ENCODE data around the gene MND1. TPM values are rescaled to one million over a fixed set of nuclear protein-coding genes. Genes with fewer than 3 reads are reported as not detected.
A peak's percentile ranks its signal among the peaks of the same experiment; 100 is the strongest.

The MND1 gene, protein sequence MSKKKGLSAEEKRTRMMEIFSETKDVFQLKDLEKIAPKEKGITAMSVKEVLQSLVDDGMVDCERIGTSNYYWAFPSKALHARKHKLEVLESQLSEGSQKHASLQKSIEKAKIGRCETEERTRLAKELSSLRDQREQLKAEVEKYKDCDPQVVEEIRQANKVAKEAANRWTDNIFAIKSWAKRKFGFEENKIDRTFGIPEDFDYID
- 0.54 TPM for total RNA-seq

DNA sequence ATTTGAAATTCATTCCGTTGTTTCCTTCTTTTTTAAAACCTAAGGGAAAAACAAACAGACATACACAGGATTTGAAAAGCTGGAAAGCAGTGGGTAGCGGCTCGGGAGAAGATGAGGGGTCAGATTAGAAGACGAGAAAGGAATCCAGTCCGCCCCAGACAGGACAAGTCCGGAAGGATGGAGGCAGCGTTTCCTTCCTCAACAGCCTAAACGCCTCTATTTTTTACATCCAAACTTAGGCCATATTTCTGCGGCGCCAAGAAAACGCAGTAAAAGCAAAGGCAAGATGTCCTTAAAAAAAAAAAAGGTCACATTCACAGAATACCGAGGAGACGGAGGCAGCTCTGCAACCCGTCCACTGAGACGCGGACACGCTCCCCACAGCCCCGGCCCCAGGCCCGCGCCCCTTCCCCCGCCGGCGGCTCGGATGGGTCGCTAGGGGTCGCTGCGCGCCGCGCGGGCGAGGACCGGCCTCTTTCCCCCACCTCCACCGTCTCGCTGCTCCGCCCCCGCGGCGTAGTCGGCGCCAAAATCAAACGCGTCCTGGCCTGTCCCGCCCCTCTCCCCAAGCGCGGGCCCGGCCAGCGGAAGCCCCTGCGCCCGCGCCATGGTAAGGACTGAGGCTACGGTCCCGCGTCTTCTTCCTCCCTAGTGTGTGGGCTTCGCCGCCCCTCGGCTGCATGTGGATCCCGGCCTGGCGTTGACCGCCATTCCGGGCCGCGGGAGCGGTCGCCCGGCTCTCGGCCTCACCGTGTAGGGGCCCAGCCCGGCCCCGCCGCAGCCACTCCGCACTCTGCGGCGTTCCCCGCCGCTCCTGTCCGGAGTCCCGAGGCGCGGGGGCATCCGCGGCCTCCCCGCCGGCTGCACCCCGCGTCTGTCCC, at the start of gene MND1:
Gene MND1, plus strand, starts transcription at position 558 of the 881 bp plus-strand sequence. Its CDS starts 50 bp downstream, at position 608.
- DNase-seq (ENCODE audit: low read depth in 2 of 3, low spot score in 2 of 3): peak; percentile 77 to 89 (median 84)

DNA sequence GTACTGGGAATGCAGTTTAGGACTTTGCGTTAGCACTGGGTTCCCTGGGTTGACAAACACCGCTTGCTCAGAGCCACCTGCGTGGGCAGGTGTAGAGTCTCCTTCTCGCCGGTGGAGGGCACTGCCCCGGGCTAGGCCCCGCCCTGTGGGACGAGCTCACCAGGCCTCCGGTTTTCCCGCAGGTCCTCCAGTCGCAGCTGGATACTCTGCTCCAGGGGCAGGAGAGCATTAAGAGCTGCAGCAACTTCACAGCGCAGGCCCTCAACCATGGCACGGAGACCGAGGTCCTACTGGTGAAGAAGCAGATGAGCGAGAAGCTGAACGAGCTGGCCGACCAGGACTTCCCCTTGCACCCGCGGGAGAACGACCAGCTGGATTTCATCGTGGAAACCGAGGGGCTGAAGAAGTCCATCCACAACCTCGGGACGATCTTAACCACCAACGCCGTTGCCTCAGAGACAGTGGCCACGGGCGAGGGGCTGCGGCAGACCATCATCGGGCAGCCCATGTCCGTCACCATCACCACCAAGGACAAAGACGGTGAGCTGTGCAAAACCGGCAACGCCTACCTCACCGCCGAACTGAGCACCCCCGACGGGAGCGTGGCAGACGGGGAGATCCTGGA, 49.2 kb upstream of the MND1 start:
- no peak for DNase-seq (ENCODE audit: low read depth in 2 of 3, low spot score in 2 of 3)

DNA sequence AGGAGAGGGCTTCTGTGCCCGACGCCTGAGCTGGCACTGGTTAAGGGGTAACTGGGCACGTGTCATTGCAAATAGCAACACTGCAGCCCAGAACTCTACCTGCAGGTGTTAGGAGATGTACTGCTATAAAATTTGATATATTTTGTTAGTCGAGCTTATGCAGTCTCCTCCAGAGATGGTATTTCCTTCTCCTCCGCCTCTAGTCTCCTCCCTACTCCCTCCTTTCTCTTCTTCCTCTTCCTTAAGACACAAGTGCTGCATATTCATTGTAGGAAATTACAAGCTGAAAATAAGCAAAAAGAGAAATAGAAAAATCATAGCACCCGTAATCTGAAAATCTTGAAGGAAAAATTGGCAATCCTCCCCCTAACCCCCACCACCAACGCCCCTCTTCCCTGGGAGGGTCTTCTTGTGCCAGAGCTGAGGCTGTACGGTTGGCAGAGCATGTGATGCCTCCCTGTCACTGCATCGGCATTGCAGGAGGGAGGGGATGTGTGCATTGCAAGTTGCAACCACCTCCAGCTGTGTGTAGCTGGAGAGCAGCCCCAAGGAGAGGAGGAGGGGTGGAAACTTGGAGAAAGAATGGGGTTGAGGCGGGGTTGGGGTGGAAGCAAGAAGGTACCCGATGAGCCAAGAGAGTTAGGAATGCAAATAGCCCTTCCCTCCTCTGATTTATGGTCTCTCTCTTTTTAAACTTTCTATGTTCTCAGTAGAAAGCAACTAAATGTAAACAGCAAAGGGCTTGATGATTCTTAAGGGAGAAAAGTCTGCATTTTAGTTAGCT, 48.3 kb upstream of the MND1 start:
- DNase-seq (ENCODE audit: low read depth in 2 of 3, low spot score in 2 of 3): no peak

DNA sequence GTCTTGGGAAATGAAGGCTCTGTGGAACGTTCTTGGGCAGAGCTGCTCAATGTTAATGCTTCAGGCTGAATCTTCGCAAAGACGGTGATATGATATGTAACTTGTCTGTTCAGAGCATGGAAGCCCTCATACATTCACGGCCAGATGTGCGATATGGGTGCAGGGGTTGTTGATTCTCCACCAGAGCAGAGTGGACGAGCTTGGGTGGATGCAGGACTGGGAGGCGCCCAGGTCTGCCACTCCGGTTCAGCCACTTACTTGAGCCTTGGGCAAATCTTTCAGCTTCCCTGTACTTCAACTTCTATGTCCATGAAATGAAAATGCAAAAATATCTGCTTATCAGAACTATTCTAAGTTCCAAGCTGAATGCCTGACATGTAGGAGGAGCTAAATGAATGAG, 47.4 kb upstream of the MND1 start:
- no peak for DNase-seq (ENCODE audit: low read depth in 2 of 3, low spot score in 2 of 3)

DNA sequence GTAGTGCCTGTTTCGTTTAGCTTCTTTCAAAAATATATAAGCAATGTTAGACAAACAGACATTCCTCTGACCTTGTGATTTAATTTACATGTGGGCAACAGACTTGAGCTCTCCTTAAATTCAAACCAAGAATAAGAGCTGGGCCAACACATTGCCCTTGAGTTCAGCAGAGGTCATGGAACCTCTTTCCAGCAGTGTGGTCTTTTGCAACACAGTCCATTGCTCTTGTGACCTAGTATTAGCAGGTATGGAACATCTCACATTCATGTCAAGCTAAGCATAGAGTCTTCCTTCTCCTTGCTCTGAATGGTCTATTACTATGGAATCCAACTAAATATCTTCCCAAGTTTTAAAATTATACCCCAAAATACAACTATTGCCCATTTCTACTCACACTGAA, 33.7 kb upstream of the MND1 start:
- no peak for DNase-seq (ENCODE audit: low read depth in 2 of 3, low spot score in 2 of 3)

DNA sequence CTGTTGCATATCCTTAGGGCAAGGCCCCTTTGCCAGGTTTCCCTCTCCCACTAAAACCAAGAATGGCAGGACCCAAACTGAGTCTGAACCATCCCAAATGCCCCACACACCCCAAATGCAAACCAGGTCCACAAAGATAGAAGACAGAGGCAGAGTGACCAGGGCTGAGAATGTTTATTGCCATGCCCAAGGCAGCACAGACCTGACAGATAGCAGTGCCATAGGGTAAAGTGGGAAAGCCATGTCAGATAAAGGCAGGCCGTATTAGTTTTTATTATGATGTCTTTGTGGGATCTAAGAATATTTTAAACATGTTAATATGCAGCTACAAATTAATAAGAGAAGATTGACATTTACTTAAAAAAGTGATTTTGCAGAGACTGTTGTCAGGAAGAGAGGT, 29.6 kb upstream of the MND1 start:
- no peak for DNase-seq (ENCODE audit: low read depth in 2 of 3, low spot score in 2 of 3)

DNA sequence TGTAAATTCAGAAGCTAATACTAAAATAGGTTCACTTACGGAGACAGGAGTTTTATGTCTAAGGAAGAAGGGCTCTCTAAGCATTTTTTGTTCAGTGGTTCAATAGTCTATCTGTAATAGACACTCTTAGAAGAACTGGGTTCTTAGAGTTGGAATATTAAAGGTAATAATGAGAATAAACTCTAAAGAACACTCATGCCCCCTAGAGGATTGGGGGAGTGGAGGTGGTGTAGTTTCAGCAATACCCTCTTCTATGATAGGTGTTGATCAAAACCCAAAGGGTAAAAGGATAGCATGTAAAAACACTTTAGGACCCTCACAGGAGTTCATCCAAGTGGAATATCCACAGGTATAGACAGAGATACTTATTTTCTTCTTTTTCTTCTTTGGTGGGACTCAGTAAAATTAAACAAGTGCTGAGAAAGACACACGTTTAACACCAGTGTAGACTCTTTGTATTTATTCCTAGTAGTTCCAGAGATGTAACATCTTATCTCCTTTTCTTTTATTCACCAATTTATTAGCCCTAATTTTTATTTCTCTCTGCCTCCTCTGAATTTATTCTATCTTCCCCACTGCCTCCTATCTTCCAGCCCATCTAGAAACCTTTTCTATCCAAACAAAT, 25.7 kb upstream of the MND1 start:
- DNase-seq (ENCODE audit: low read depth in 2 of 3, low spot score in 2 of 3): peak in 2 of 3 donors; percentile 37 to 76

DNA sequence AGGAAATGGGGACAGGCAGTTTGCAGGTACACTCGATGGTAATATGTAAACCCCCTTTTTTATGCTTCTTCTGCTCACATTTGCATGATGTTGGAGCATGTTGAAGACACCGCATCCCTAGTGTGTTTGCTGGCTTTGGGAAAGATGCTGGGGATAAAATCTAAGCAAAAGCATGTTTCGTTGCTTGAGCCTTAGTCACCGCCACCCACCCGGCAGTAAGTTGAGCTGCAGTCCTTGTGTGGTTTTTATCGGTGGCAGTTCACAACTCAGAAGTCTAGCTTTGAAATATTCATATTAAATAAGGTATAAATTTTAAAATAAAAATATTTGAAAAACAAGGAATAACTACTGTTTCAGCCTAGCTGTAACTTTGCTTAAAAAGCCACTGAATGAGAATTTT, 21.7 kb upstream of the MND1 start:
- no peak for DNase-seq (ENCODE audit: low read depth in 2 of 3, low spot score in 2 of 3)

DNA sequence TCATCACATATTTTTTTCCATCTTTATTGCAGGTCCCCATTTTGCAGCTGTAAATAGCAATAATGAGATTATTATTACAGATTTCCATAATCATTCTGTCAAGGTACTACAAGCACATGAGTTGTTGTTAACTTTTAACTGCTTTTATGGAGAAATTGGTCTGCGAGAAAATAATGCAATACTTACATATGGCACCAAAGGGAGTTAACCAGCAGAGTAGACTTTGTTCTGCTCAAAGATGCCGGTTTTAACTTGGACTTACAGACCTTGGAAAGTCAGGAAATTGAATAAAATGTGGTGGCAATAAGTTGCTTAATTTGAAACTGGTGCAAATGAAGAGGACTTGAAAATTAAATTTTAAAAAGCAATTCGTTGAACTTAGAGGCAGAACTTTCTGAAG, 20.4 kb upstream of the MND1 start:
- DNase-seq (ENCODE audit: low read depth in 2 of 3, low spot score in 2 of 3): no peak

DNA sequence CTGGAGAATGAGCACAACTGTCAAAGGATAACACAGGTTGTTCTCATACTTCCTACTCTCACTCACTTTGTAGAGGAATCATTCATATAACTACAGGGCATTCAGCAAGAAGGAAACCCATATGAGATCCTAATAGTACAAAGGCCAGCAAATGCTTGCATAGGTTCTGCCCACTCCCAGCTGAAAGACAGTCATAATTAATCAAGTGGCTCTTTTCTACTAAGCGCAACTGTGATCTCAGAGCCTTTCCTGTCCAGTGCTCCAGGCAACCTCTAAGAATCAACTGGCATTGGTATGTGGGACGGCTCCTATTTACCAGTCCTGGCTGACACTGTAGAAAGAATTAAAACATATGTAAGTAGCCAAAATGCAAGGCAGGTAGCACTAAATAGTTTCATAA, 18.9 kb upstream of the MND1 start:
- no peak for DNase-seq (ENCODE audit: low read depth in 2 of 3, low spot score in 2 of 3)

DNA sequence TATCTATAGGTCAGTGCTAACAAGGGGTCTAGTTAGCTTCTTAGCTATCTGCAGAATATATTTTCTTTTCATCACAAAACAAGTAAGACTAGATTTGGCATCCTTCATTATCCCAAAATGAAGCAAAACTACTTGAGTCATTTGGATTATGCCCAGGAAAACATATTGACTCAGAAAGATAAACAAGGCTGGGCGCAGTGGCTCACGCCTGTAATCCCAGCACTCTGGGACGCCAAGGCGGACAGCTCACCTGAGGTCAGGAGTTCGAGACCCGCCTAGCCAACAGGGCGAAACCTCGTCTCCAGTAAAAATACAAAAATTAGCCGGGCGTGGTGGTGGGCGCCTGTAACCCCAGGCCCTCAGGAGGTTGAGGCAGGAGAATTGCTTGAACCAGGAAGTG, 18.0 kb upstream of the MND1 start:
- DNase-seq (ENCODE audit: low read depth in 2 of 3, low spot score in 2 of 3): no peak

DNA sequence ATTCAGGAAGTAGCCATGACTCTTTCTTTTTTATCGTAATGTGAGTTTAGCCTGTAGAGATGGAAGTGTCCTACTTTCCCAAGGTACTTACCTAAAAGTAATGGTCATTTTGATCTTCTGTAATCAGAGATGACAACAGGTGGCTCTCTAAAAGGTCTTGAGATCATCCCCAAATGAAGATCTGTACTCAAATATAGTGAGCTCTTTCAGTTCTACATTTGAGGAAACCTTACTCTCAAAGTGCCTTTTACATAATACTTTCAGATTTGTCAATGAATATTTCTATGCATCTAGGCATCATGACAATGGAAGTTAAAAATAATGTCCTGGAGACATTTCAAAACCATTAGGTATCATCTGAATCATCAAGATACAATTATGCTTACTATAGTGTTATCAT, 17.2 kb upstream of the MND1 start:
- DNase-seq (ENCODE audit: low read depth in 2 of 3, low spot score in 2 of 3): peak in 1 of 3 donors; percentile 21

DNA sequence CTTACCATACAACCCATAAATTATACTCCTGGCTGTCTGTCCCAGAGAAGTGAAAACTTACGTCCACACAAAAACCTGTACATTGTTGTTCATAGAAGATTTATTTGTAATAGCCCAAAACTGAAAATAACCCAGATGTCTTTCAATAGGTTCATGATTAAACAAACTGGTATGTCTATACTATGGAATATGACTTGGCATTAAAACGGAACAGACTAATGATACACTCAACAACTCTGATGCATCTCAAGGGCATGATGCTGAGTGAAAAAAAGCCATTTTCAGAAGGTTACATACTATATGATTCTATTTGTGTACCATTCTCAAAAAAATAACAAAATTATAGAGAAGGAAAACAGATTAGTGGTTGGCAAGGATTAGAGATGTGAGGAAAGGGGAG, 11.6 kb upstream of the MND1 start:
- no peak for DNase-seq (ENCODE audit: low read depth in 2 of 3, low spot score in 2 of 3)

DNA sequence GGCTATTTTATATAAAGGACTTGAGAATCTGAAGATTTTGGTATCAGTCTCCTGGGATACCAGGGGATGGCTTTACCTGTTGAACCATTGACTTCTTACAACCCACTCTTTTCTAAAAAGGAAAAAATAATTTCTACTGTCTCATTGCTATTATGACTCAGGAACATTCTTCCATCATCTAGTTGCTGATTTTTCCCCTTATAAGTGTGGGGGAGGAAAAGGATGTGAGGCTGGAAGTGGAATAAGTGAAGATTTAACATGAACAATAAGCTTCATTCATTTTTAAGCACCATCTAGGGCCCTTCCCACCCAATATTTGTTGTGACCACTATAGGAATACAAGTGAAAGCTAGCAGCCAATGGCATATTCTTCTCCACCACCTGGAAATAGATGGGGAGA, 10.6 kb upstream of the MND1 start:
- no peak for DNase-seq (ENCODE audit: low read depth in 2 of 3, low spot score in 2 of 3)

DNA sequence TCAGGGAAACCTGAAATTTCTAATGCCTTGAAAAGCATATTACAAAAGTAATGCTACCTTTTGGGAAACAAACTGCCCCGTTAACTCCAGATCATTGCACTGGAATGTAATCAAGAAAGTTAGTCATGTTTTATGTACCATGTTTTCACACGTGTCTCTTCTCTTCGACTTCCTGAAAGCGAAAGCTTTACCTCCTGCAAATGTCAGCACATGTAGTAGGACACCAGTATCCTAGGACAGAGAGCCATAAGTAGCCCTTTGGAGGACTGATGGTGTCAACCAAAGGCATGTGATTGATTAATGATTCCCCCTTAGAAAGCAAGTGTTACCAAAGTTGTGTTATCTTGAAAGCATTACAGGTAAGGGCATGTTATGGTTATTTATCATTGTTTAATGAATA, 8.8 kb upstream of the MND1 start:
- DNase-seq (ENCODE audit: low read depth in 2 of 3, low spot score in 2 of 3): no peak

DNA sequence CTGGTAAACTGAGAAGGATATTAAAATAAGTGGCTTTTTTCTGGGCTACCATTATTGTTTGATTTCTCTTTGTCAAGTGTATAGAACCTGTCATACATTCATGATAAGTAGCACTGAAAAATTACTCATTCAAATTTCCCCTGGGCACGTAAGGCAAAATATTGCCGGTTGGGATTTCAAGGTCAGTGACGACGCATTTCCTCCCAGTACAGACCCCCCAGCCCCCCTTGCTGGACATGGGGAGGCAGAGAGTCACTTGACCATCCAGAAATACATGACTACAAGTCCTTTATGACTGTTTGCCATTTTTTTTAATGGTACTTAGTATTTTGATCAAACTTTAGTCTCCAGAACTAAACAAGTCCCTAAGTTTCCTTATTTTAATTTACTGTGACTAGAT, 6.8 kb upstream of the MND1 start:
- DNase-seq (ENCODE audit: low read depth in 2 of 3, low spot score in 2 of 3): no peak

DNA sequence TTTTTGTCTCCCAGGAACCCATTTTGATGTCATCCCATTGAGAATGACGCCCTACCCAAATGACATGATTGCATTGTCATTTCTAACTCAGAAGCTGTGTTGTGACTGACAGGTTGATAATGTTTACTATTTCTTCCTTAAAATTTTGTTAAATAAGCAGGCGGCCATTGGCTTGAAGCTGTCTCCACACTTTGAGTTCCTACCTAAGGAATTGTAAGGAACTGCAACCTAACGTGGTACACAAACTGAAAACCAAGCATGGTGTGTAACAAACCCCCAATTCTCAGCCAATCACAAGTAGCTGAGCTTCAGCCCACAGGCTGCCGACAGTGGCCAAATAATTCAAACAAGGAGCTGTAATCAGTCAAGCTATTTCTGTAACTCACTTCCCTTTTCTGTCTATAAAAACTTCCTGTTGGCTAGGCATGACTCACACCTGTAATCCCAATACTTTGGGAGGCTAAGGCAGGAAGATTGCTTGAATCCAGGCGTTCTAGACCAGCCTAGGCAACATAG, 2.9 kb upstream of the MND1 start:
- DNase-seq (ENCODE audit: low read depth in 2 of 3, low spot score in 2 of 3): peak in 2 of 3 donors; percentile 49 to 63

DNA sequence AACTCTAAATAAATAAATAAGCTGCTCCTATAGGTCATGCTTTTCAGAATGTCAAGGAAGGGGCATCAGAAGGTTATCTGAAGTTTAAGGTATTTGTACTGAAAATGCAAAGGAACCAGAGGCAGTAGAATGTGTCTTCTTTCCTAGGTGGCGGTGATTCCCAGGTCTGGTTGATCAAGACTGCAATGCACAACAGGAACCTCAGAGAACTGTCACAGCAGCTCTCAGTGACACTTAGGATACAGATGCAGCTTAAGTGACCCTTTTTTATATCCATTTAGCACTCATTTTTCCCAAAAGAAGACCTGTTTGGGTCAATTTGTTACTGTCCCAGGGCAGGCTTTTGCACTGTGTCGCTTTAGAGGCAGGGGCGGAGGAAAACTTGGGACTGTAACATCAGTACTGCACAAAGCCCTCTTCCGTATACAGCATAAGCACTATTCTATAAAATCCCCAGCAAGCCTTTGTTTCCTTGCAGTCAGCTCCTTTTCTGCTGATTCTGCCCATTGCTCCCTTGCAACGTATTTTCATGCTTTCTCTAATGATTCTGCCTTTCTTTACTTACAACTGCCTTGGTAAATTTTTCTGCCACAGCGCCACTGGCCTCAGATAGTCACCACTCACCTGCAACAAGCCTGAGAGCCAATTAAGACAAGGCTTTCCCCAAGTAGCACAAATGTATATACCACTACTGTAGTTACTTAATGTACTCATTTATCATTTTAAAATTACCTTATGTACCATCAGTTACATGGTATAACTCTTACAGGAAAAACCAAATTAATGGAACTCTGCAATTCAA, 1.5 kb upstream of the MND1 start:
- DNase-seq (ENCODE audit: low read depth in 2 of 3, low spot score in 2 of 3): no peak
